GM19099 (cell line): ENCODE measurements around the gene ARSG.

ENCODE experiments used
- POLR2A ChIP-seq: IDR thresholded peaks from 3 replicates; pipeline ENCODE4 v1.6.1; 2011; ENCODE audit warnings: low read depth; ENCODE audit not compliant: insufficient read length; ENCODE audit errors: extremely low read depth

ARSG gene

GRCh38 chr17:68290955-68291835 is at the start of gene ARSG, which contains the start of gene SLC16A6:
Gene ARSG, plus strand, starts transcription at chr17:68291495. Its CDS starts 15,999 bp downstream, at chr17:68307494.
Gene SLC16A6, minus strand, starts transcription at chr17:68291127. Its CDS starts 12,807 bp downstream, at chr17:68278320.
- peak; percentile 78 for TF ChIP-seq POLR2A

GRCh38 chr17:68246271-68247028 is 44.8 kb upstream of the ARSG start:
- TF ChIP-seq POLR2A, result no peak

GRCh38 chr17:68247445-68248198 is 43.7 kb upstream of the ARSG start, which contains the start of gene AMZ2:
Gene AMZ2, plus strand, starts transcription at chr17:68248043. Its CDS starts 2,145 bp downstream, at chr17:68250188.
- peak; percentile 90 for TF ChIP-seq POLR2A

GRCh38 chr17:68248199-68248825 is 43.0 kb upstream of the ARSG start:
- TF ChIP-seq POLR2A, result no peak

- TF ChIP-seq POLR2A, result no peak
Measured at GRCh38 chr17:68248891-68249290, 42.4 kb upstream of the ARSG start.

- no peak for TF ChIP-seq POLR2A
Measured at GRCh38 chr17:68249354-68249765, 41.9 kb upstream of the ARSG start.

GRCh38 chr17:68255151-68255550 is 36.1 kb upstream of the ARSG start:
- no peak for TF ChIP-seq POLR2A

- no peak for TF ChIP-seq POLR2A
Measured at GRCh38 chr17:68255731-68256538, 35.4 kb upstream of the ARSG start.

GRCh38 chr17:68257934-68258333 is 33.4 kb upstream of the ARSG start:
- TF ChIP-seq POLR2A, result no peak

GRCh38 chr17:68260051-68260762 is 31.1 kb upstream of the ARSG start:
- TF ChIP-seq POLR2A, result no peak

GRCh38 chr17:68273722-68274121 is 17.6 kb upstream of the ARSG start:
- TF ChIP-seq POLR2A, result no peak

GRCh38 chr17:68277807-68278206 is 13.5 kb upstream of the ARSG start:
- TF ChIP-seq POLR2A, result no peak

- TF ChIP-seq POLR2A, result peak; percentile 25
Measured at GRCh38 chr17:68288375-68288774, 2.9 kb upstream of the ARSG start.

- TF ChIP-seq POLR2A, result no peak
Measured at GRCh38 chr17:68288804-68289203, 2.5 kb upstream of the ARSG start.

GRCh38 chr17:68289473-68289872 is 1.8 kb upstream of the ARSG start:
- no peak for TF ChIP-seq POLR2A
